Amniotic stem cell (primary cell): ENCODE results near the gene NACC1.
"Not testable (repeated sequence)": the region's sequence is repeated elsewhere in the genome, so short reads cannot be mapped to it uniquely, and the experiment has no call there.

Experiments used
- DNase-seq: peaks from one replicate; lab custom pipeline; 2025; lab: John Stamatoyannopoulos, UW

NACC1 gene

DNA sequence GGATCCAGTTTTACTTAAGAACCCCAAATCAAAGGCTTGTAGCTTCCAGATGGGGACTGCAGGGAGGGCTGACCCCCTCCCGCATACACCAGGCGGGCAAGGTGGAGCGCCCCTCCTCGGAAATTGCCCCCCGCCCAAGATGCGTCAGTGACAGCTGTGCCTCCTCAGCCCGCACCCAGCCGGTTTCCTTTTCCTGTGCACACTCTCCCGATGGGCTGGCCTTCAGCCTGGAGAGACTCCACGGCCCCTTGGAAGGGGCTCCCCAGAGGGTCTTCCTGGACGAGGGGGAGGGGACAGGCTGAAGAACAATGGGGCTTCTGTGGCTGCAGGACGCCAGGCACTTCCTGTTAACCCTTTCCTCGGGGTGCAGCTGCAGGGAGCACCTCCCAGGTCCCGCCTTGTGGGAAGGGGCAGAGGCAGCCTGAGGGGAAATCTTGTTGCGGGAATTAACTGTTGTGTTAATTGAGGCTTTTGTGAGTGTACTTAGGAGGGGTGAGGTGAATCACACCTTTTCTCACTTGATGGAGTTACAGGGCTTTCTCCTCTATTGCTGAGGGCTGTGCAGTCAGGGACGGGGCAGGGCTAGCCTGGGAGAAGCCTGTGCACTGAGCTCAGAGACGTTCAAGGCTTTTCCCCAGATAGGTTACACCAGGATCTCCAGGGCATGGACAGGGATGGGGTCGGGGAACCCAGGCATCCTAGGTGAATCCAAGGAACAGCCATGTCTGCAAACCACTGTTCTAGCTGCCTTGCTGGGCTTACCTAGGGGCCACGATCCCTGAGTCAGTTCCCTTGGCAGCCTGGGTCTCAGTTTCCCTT lies 46.5 kb downstream of the NACC1 start:
- no peak for DNase-seq

DNA sequence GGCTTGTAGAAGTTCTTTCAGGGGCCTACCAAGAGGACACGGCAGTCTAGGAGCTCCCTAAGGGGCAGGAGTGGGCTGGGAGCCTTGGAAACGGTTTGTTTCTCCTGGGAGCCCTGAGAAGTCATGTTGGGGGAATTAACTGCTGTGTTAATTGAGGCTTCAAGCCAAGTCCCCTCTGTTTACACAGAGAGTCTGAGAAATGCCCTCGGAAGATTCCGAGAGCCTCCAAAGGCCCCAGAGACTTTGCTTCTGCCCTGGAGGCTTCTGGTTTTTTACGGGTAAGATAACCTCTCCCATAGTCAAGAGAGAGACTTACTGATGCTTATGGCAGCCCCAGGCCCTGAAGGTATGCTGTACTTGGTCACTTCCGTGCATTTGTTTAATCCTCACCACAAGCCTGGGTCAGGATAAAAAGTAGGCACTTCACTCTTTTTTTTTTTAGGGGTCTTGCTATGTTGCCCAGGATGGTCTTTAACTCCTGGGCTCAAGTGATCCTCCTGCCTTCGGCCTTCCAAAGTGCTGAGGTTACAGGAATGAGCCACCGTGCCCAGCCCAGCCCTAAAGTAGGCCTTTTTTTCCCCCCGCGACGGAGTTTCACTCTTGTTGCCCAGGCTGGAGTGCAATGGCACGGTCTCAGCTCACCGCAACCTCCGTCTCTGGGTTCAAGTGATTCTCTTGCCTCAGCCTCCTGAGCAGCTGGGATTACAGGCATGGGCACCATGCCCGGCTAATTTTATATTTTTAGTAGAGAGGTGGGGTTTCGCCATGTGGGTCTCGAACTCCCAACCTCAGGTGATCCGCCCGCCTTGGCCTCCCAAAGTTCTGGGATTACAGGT lies 47.3 kb downstream of the NACC1 start:
- no peak for DNase-seq

DNA sequence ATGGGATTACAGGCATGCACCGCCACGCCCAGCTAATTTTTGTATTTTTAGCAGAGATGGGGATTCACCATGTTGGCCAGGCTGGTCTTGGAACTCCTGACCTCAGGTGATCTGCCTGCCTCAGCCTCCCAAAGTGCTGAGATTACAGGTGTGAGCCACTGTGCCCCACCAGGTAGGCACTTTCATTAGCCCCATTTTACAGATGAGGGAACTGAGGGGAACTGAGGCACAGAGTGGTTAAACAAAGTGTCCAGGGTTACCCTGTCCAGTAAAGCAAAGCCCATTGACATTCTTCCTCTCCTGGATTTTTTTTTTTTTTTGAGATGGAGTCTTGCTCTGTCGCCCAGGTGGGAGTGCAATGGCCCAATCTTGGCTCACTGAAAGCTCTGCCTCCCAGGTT lies 48.1 kb downstream of the NACC1 start:
- DNase-seq = not testable (repeated sequence)

DNA sequence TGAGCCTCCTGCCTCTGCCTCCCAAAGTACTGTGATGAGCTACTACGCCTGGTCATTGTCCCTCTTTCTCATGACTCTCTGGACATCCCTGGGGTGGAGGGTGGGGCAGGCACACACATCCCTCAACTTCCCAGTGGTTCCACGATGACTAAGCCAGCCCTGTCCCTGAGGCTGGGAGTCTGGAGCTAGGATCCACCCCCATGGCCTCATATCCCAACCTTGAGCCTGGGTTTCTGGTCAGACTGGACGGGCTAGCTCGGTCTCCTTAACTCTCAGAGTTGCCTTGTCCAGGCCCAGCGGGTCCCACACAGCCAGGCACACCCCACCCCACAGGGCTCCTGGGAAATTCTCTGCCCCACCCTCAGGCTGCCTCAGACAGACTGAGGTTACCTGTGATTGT lies 51.7 kb downstream of the NACC1 start:
- DNase-seq = no peak

DNA sequence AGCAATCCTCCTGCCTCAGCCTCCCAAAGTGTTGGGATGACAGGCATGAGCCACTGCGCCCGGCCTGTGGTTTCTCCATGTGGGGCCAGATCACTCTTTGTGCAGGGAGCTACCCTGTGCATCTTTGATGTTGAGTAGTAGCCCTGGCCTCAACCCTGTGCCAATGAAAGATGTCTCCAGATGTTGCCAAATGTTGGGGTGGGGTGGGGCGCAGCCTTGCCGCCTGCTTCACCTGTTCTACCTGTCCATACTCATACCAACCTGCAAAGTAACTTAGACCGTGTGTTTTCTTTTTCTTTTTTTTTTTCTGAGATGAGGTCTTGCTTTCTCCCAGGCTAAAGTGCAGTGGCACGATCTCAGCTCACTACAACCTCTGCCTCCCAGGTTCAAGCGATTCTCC lies 53.1 kb downstream of the NACC1 start:
- DNase-seq = no peak

DNA sequence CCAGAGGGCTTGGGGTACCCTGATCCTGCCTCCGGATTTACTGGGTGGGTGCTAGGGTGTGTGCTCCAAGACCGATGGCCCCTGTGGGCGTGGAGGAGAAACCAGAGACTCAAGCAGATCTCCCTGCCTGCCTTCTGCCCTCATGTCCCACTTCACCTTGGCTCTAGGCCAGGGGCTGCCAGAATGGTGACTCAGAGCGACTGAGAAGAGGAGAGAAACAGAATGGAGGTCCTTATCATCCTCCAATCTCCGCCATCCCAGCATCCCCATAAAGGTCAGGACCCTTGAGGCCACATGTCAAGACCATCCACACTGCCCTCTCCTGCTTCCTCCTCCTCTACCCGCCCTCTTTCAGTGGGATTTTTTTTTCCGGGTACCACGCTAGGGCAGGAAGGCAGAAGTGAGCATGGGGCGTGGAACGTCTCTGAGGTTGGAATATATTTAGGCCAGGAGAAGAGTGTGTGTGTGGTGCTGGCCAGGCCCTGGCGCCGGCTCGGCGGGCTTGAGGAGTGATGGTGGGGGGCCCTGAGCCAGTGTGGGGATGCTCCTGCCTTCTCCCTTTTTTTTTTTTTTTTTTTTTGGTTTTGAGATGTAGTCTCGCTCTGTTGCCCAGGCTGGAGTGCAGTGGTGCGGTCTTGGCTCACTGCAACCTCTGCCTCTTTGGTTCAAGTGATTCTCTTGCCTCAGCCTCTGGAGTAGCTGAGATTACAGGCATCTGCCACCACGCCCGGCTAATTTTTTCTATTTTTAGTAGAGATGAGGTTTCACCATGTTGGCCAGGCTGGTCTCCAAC lies 54.5 kb downstream of the NACC1 start:
- peak; percentile 60 for DNase-seq

DNA sequence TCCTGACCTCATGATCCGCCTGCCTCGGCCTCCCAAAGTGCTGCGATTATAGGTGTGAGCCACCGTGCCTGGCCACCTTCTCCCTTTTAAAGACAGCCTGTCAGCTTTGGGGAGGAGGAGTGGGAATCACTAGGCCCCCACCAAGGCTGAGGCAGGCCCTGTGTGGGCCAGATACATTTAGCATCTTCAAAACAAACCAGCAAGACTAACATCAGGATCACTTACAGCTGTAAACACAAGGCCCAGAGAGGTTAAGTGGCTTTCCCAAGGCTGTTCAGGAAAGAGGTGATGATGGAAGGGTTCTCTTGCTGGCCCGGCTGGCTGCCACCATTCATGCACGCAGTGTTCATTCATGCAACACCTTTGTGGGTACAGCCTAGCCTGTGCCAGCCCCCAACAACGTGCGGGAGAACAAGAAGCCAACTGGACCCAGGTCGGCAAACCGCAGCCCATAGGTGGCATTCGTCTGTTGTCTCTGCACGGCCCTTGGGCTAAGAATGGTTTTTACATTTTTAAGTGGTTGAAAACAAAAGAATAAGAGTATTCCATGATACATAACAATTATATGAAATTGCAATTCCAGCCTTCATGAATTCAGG lies 55.2 kb downstream of the NACC1 start:
- no peak for DNase-seq

DNA sequence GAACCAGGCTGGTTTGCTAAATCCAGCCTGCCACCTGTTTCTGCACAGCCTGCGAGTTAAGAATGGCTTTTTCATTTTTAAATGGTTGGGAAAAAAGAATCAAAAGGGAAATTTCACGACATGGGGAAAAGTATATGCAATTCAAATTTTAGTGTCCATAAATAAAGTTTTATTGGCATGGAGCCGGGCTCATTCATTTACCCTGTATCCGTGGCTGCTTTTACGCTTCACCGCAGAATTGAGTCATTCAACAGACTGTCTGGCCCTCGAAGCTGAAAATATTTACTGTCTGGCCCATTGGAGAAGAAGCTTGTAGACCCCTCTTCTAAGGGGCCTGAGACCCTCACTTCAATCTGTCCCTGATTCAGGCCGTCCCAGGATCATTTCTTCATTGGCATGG lies 58.3 kb downstream of the NACC1 start:
- no peak for DNase-seq

DNA sequence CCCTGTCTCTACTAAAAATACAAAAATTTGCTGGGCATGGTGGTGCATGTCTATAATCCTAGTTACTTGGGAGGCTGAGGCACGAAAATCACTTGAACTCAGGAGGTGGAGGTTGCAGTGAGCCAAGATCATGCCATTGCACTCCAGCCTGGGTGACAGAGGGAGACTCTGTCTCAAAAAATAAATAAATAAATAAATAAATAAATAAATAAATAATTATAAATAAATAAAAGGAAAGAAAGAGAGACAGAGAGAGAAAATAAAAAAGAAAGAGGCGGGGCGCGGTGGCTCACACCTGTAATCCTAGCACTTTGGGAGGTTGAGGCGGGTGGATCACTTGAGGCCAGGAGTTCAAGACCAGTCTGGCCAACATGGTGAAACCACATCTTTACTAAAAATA lies 59.5 kb downstream of the NACC1 start:
- not testable (repeated sequence) for DNase-seq

DNA sequence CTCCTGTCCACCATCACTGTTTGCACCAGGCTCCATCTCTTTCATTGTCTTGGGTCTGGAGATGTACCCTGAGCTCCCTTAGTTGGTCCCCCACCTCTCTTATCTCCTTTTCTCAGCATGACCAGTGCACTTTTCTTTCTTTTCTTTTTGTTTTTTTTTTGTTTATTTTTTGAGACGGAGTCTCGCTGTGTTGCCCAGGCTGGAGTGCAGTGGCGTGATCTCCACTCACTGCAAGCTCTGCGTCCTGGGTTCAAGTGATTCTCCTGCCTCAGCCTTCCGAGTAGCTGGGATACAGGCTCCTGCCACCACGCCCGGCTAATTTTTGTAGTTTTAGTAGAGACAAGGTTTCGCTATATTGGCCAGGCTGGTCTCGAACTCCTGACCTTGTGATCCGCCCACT lies 60.2 kb downstream of the NACC1 start:
- DNase-seq = not testable (repeated sequence)

DNA sequence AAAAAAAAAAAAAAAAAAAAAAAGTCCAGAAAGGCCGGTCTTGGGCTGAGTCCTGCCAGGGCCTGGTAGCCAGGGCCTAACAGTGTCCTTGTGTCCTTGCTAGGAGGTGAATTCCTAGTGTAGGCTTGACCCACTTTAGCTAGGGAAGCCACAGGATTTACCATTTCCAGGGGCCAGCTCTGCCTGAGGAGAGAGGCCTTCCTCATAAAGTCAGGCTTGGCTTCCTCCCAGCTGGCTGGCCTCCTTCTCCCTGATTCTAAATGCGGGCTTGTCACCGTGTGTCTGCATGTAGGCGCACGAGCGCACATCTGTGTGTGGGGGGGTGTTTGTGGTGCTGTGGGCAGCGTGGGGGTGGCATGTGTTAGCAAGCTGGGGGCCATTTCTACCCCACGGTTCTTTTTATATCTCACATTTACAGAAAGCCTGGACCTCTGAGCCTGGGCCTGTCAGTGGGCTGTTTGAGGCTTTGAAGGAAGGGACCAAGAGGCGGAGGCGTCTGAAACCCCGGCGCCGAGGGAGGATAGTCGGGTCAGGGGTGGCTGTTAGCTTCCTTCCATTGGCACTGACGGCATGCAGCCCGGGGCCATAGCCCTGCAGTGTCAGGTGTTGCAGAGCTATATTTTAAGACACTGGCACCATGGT lies 63.8 kb downstream of the NACC1 start:
- no peak for DNase-seq

DNA sequence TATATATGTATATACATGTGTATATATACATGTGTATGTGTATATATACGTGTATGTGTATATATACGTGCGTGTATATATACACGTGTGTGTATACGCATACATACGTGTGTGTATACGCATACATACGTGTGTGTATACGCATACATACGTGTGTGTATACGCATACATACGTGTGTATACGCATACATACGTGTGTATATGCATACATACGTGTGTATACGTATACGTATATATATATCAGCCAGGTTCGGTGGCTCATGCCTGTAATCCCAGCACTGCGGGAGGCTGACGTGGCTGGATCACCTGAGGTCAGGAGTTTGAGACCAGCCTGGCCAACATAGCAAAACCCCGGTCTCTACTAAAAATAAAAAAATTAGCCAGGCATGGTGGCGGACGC lies 66.9 kb downstream of the NACC1 start:
- not testable (repeated sequence) for DNase-seq

DNA sequence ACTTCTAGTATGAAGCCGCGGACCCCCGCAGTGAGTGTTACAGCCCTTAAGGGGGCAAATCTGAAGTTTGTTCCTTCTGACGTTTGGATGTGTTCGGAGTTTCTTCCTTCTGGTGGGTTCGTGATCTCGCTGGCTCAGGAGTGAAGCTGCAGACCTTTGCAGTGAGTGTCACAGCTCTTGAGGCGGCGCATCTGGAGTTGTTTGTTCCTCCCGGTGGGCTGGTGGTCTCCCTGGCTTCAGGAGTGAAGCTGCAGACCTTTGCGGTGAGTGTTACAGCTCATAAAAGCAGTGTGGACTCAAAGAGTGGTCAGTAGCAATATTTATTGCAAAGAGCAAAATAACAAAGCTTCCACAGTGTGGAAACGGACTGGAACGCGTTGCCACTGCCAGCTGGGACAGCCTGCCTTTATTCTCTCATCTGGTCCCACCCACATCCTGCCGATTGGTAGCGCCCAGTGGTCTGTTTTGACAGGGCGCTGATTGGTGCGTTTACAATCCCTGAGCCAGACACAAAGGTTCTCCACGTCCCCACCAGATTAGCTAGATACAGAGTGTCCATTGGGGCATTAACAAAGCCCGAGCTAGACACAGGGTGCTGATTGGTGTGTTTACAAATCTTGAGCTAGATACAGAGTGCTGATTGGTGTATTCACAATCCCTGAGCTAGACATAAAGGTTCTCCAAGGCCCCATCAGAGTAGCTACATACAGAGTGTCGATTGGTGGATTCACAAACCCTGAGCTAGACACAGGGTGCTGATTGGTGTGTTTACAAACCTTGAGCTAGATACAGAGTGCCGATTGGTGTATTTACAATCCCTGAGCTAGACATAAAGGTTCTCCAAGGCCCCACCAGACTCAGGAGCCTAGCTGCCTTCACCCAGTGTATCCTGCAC lies 67.9 kb downstream of the NACC1 start:
- DNase-seq = not testable (repeated sequence)

DNA sequence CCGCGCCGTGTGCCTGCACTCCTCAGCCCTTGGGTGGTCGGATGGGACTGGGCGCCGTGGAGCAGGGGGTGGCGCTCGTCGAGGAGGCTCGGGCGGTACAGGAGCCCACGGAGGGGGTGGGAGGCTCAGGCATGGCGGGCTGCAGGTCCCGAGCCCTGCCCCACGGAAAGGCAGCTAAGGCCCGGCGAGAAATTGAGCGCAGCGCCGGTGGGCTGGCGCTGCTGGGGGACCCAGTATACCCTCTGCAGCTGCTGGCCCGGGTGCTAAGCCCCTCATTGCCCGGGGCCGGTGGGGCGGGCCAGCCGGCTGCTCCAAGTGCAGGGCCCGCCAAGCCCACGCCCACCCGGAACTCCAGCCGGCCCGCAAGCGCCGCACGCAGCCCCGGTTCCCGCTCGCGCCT lies 68.6 kb downstream of the NACC1 start:
- DNase-seq = not testable (repeated sequence)

DNA sequence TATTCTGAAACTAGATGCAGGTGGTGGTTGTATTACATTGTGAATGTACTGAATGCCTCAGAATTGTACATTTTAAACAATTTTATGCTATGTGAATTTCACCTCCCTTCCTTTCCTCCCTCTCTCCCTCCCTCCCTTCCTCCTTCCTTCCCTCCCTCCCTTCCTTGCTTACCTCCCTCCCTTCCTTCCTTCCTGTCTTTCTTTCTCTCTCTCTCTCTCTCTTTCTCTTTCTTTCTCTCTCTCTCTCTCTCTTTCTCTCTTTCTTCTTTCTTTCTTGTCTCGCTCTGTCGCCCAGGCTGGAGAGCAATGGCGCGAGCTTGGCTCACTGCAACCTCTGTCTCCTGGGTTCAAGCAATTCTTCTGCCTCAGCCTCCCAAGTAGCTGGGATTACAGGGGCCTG lies 69.4 kb downstream of the NACC1 start:
- DNase-seq = no peak

DNA sequence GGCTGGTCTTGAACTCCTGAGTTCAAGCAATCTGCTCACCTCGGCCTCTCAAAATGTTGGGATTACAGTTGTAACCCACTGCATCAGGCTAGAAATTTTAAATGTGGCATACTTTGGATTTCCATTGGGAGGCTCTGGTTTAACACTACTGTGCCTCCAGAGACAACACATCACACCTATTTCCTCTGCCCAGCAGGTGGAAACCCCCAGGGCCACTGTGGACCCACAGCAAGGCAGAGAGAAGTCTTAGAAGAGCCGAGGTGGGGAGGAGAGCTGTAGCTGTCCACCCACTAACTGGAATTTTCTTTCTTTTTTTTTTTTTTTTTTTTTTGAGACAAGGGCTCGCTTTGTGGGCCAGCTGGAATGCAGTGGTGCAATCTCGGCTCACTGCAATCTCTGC lies 71.5 kb downstream of the NACC1 start:
- no peak for DNase-seq
